IMR-90 (cell line): ENCODE results near the gene RNU6-1. TPM values are rescaled to one million over a fixed set of nuclear protein-coding genes. Genes with fewer than 3 reads are reported as not detected.

Experiments
- ATAC-seq: fragments of 200-7000 bp; cut with Tn5 transposase; 2 replicates; pipeline ENCODE4 v1.9.1; 2020; ENCODE audit warnings: low read depth, mild to moderate bottlenecking, moderate library complexity
- BruUV-seq: library from RNA; stranded (reverse); fragments of 400-500 nt; replicated peaks from 2 replicates; lab custom pipeline; 2021; lab: Mats Ljungman, UMichigan
- CTCF ChIA-PET: fragments of 300-600 bp; formaldehyde crosslinking; extraction: SDS; loops from one replicate; lab custom pipeline; 2021; ENCODE audit warnings: antibody characterized with exemption; lab: Yijun Ruan, JAX
- POLR2A ChIA-PET: fragments of 300-600 bp; sonication (Branson Sonifier 250); formaldehyde crosslinking; loops from one replicate; lab custom pipeline; 2022; ENCODE audit warnings: antibody characterized with exemption; ENCODE audit not compliant: unreplicated experiment; lab: Charles Lee
- DNase-seq: peaks from one replicate; pipeline ENCODE4 v3.0.0; 2013
- H2AFZ ChIP-seq: replicated peaks from 2 replicates; pipeline ENCODE3; 2013; ENCODE audit warnings: low read length, mild to moderate bottlenecking; ENCODE audit not compliant: poor library complexity
- H2AK5ac ChIP-seq: 2 replicates; pipeline ENCODE4 v1.6.1; 2013; ENCODE audit warnings: low read depth, low read length, inconsistent platforms
- H2AK9ac ChIP-seq: replicated peaks from 2 replicates; pipeline ENCODE3; 2013; ENCODE audit warnings: mild to moderate bottlenecking, low read depth, low read length, moderate library complexity; ENCODE audit not compliant: poor library complexity
- H2BK120ac ChIP-seq: 2 replicates; pipeline ENCODE4 v1.6.1; 2013; ENCODE audit warnings: low read depth, low read length, inconsistent platforms
- H2BK15ac ChIP-seq: 3 replicates; pipeline ENCODE4 v1.6.1; 2013; ENCODE audit warnings: low read depth, low read length, inconsistent platforms
- H2BK20ac ChIP-seq: 2 replicates; pipeline ENCODE4 v1.6.1; 2013; ENCODE audit warnings: low read depth, mild to moderate bottlenecking, inconsistent platforms, low read length, moderate library complexity
- H2BK5ac ChIP-seq: 2 replicates; pipeline ENCODE4 v1.6.1; 2013; ENCODE audit warnings: mild to moderate bottlenecking, low read depth, low read length, inconsistent platforms; ENCODE audit not compliant: poor library complexity, severe bottlenecking
- H3K14ac ChIP-seq: replicated peaks from 2 replicates; pipeline ENCODE4 v1.6.1; 2013; ENCODE audit warnings: low read depth, low read length, inconsistent platforms
- H3K18ac ChIP-seq: 2 replicates; pipeline ENCODE4 v1.6.1; 2013; ENCODE audit warnings: low read depth, low read length, control low read depth
- H3K23ac ChIP-seq: 2 replicates; pipeline ENCODE4 v1.6.1; 2013; ENCODE audit warnings: low read depth, low read length, inconsistent platforms
- H3K27ac ChIP-seq: 2 replicates; pipeline ENCODE4 v1.5.1; 2013; ENCODE audit warnings: mild to moderate bottlenecking, control low read depth, low read length; ENCODE audit not compliant: insufficient read depth
- H3K27me3 ChIP-seq: 2 replicates; pipeline ENCODE4 v1.6.1; 2013; ENCODE audit warnings: low read length; ENCODE audit not compliant: control insufficient read depth, insufficient read depth
- H3K36me3 ChIP-seq: 2 replicates; pipeline ENCODE4 v1.6.1; 2013; ENCODE audit warnings: low read length, mixed read lengths; ENCODE audit not compliant: control insufficient read depth, insufficient read depth
- H3K4ac ChIP-seq: 2 replicates; pipeline ENCODE4 v1.6.1; 2013; ENCODE audit warnings: low read depth, low read length, inconsistent platforms
- H3K4me1 ChIP-seq: 2 replicates; pipeline ENCODE4 v1.6.1; 2013; ENCODE audit warnings: low read length, mixed read lengths; ENCODE audit not compliant: control insufficient read depth, insufficient read depth
- H3K4me2 ChIP-seq: 2 replicates; pipeline ENCODE4 v1.6.1; 2013; ENCODE audit warnings: low read depth, mild to moderate bottlenecking, control low read depth, low read length, moderate library complexity
- H3K4me3 ChIP-seq: 2 replicates; pipeline ENCODE4 v1.5.1; 2013; ENCODE audit warnings: low read depth, mild to moderate bottlenecking, control low read depth, low read length, moderate library complexity; ENCODE audit not compliant: insufficient read depth
- H3K56ac ChIP-seq: 2 replicates; pipeline ENCODE4 v1.6.1; 2013; ENCODE audit warnings: low read length, inconsistent platforms; ENCODE audit not compliant: insufficient read depth; ENCODE audit errors: extremely low read depth
- H3K79me1 ChIP-seq, 2 experiments: 2 replicates each; pipeline ENCODE4 v1.6.1; 2013; ENCODE audit warnings: low read length in 2 of 2, inconsistent platforms in 1 of 2, low read depth in 1 of 2
- H3K9ac ChIP-seq: 2 replicates; pipeline ENCODE4 v1.6.1; 2013; ENCODE audit warnings: low read depth, low read length, control low read depth
- H3K9me1 ChIP-seq: 2 replicates; pipeline ENCODE4 v1.6.1; 2013; ENCODE audit warnings: low read length, inconsistent platforms; ENCODE audit not compliant: insufficient read depth
- H3K9me3 ChIP-seq: 2 replicates; pipeline ENCODE4 v1.6.1; 2013; ENCODE audit warnings: low read length; ENCODE audit not compliant: control insufficient read depth, insufficient read depth
- H4K20me1 ChIP-seq: 2 replicates; pipeline ENCODE4 v1.6.1; 2013; ENCODE audit warnings: low read length, inconsistent platforms; ENCODE audit not compliant: insufficient read depth
- H4K5ac ChIP-seq: 2 replicates; pipeline ENCODE4 v1.6.1; 2013; ENCODE audit warnings: mild to moderate bottlenecking, low read depth, low read length, control low read depth
- H4K8ac ChIP-seq, 2 experiments: 2 replicates each; pipeline ENCODE4 v1.6.1; 2013; ENCODE audit warnings: low read depth in 2 of 2, low read length in 2 of 2, control low read depth in 1 of 2, inconsistent platforms in 1 of 2
- H4K91ac ChIP-seq: 2 replicates; pipeline ENCODE4 v1.6.1; 2013; ENCODE audit warnings: low read depth, low read length, inconsistent platforms; ENCODE audit not compliant: insufficient read depth
- BHLHE40 ChIP-seq: fragments of 150-350 bp; IDR thresholded peaks from 2 replicates; pipeline ENCODE4 v1.6.1; 2016; ENCODE audit warnings: mild to moderate bottlenecking, low read depth, low read length
- CHD1 ChIP-seq: IDR thresholded peaks from 2 replicates; pipeline ENCODE4 v1.6.1; 2012; ENCODE audit warnings: low read depth, low read length, improper control_type of control experiment
- FOS ChIP-seq: fragments of 150-350 bp; IDR thresholded peaks from 2 replicates; pipeline ENCODE4 v1.6.1; 2016; ENCODE audit warnings: low read depth, low read length
- MAZ ChIP-seq: IDR thresholded peaks from 2 replicates; pipeline ENCODE4 v1.6.1; 2012; ENCODE audit warnings: low read depth, mild to moderate bottlenecking, low read length, improper control_type of control experiment, moderate library complexity, borderline replicate concordance
- MXI1 ChIP-seq: IDR thresholded peaks from 2 replicates; pipeline ENCODE4 v1.6.1; 2012; ENCODE audit warnings: low read depth, mild to moderate bottlenecking, low read length, moderate library complexity, borderline replicate concordance
- NFE2L2 ChIP-seq: fragments of 150-350 bp; IDR thresholded peaks from 2 replicates; pipeline ENCODE4 v1.6.1; 2016; ENCODE audit warnings: low read depth, mild to moderate bottlenecking, low read length
- POLR2A ChIP-seq: IDR thresholded peaks from 2 replicates; pipeline ENCODE4 v1.6.1; 2012; ENCODE audit warnings: mild to moderate bottlenecking, low read depth, low read length
- RAD21 ChIP-seq: IDR thresholded peaks from 2 replicates; pipeline ENCODE4 v1.6.1; 2012; ENCODE audit warnings: low read length, improper control_type of control experiment
- RCOR1 ChIP-seq: IDR thresholded peaks from 2 replicates; pipeline ENCODE4 v1.6.1; 2012; ENCODE audit warnings: mild to moderate bottlenecking, low read length, improper control_type of control experiment; ENCODE audit not compliant: insufficient replicate concordance
- WGBS, 2 experiments: methylation state at CpG; one replicate each; pipeline versions ENCODE4 v1.1.5 to v1.1.7; 2013; ENCODE audit warnings: missing lambda C conversion rate in 2 of 2; ENCODE audit not compliant: insufficient read length in 1 of 2; ENCODE audit errors: extremely low coverage in 2 of 2; 5-methylcytosine and 5-hydroxymethylcytosine counted together
- dilution Hi-C: fragments of 300-500 bp; cut with HindIII; formaldehyde crosslinking; loops from one replicate; pipeline ENCODE4 v1.14.3; 2018; ENCODE audit warnings: low sequenced_read_pairs; ENCODE audit not compliant: unreplicated experiment
- in situ Hi-C: fragments of 300-500 bp; cut with MboI; formaldehyde crosslinking; loops from 3 replicates; pipeline ENCODE4 v1.14.3; 2019; ENCODE audit warnings: low sequenced_read_pairs, inconsistent platforms, mixed read lengths
- intact Hi-C: fragments of 100-400 bp; cut with micrococcal nuclease; formaldehyde crosslinking; loops from 2 replicates; pipeline ENCODE4 v1.10.0; 2022
- polyA plus RNA-seq, 3 experiments: library from polyadenylated mRNA; depleted of rRNA; stranded (reverse); fragments of >200 nt; gene quantifications; 2 replicates each; pipeline ENCODE4 v1.2.3, GENCODE V29; 2012; ENCODE audit warnings: low replicate concordance in 1 of 3
- total RNA-seq: library from RNA; depleted of rRNA; stranded (reverse); fragments of >200 nt; gene quantifications from 2 replicates; pipeline ENCODE4 v1.2.3, GENCODE V29; 2012

The RNU6-1 gene
- total and polyA plus RNA-seq, 2 of the 4 experiments (the other 2 are of a cell fraction), result not detected

DNA sequence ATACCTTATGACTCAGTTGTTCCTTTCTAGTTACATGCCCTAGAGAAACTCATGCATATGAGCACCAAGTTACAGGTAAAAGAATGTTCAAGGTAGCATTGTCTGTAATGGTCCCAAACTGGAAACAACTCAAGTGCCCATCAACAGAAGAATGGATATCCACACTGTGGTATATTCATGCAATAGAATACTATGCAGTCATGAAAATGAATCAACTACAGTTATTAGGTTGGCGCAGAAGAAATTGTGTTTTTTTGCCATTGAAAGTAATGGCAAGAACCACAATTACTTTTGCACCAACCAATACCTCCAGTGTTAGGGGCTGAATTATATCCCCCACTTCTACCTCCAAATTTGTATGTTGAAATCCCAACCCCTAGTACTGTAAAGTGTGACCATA, 9.7 kb upstream of the RNU6-1 start:
- ATAC-seq (no peak), DNase-seq (no peak)
- Histone ChIP-seq H3K4me1 (no peaks in the 10 kb centered on the region), H3K27me3 (peaks cover 4% of the 10 kb centered on the region), H3K18ac (no peak overlapping the region), H3K56ac (no peak overlapping the region), H2AK9ac (no peak overlapping the region), H2BK15ac (no peak overlapping the region), H2BK20ac (no peak overlapping the region), H3K4ac (no peak overlapping the region), H3K9ac (no peak overlapping the region), H4K5ac (no peak overlapping the region), H4K20me1 (no peaks in the 10 kb centered on the region), H3K27ac (no peak overlapping the region), H3K23ac (no peak overlapping the region), H3K36me3 (no peaks in the 10 kb centered on the region), H3K14ac (no peak overlapping the region), H4K91ac (no peak overlapping the region), H2AFZ (no peak overlapping the region), H3K4me2 (no peak overlapping the region), H3K9me1 (no peaks in the 10 kb centered on the region), H2BK5ac (no peak overlapping the region), H3K4me3 (no peak overlapping the region), H2AK5ac (no peak overlapping the region), H4K8ac (no peak overlapping the region), H3K9me3 (no peaks in the 10 kb centered on the region), H2BK120ac (no peak overlapping the region), H3K79me1 (no peaks in the 10 kb centered on the region)
- in situ Hi-C loops (no loop called here), intact Hi-C loops (no loop called here), dilution Hi-C loops (no loop called here)
- BruUV-seq, result no TSS peak
- WGBS, 2 experiments, result no CpG with 5 or more reads among the region's 1 CpG
- ChIA-PET POLR2A (no interaction called here), CTCF (no interaction called here)
- TF ChIP-seq CHD1, result no peak
- no peak for TF ChIP-seq POLR2A
- TF ChIP-seq MXI1, result no peak
- no peak for TF ChIP-seq RCOR1
- TF ChIP-seq MAZ, result no peak
- no peak for TF ChIP-seq RAD21
- TF ChIP-seq NFE2L2, result no peak
- TF ChIP-seq BHLHE40, result no peak
- TF ChIP-seq FOS, result no peak
